Stomach (tissue), 9 donors: ENCODE data around the gene INPP4B. TPM values are rescaled to one million over a fixed set of nuclear protein-coding genes. Genes with fewer than 3 reads are reported as not detected.
A peak's percentile ranks its signal among the peaks of the same experiment; 100 is the strongest.
"Not testable (repeated sequence)": the region's sequence is repeated elsewhere in the genome, so short reads cannot be mapped to it uniquely, and the experiment has no call there.

Experiments
- DNase-seq, 2 donors: peaks; one replicate each; pipeline versions ENCODE4 v3.0.0 to v3.0.0-alpha.2; 2013 to 2019
- H3K27ac ChIP-seq, 5 donors: fragments of 200-600 bp in 4 of 5; sonication (generic) in 4 of 5; one replicate each; pipeline ENCODE4 v1.5.1; 2013 to 2019; ENCODE audit warnings: mild to moderate bottlenecking in 1 of 5, moderate library complexity in 1 of 5
- H3K27me3 ChIP-seq, 3 donors: fragments of 200-600 bp; sonication (generic); one replicate each; pipeline ENCODE4 v1.5.1; 2017 to 2019; ENCODE audit warnings: mixed run types in 1 of 3
- H3K36me3 ChIP-seq, 4 donors: fragments of 200-600 bp; sonication (generic); 1 replicate in 3 of 4; 2 replicates in 1 of 4; pipeline ENCODE4 v1.5.1; 2016 to 2019
- H3K4me1 ChIP-seq, 4 donors: fragments of 200-600 bp; sonication (generic); one replicate each; pipeline ENCODE4 v1.5.1; 2016 to 2019
- H3K4me3 ChIP-seq, 4 donors: fragments of 200-600 bp; sonication (generic) in 3 of 4; one replicate each; pipeline ENCODE4 v1.5.1; 2016 to 2019; ENCODE audit warnings: mild to moderate bottlenecking in 1 of 4
- H3K9me3 ChIP-seq, 4 donors: fragments of 200-600 bp; sonication (generic); one replicate each; pipeline ENCODE4 v1.5.1; 2016 to 2019
- CTCF ChIP-seq, 7 experiments: fragments of 450-650 bp in 4 of 7; fragments of 200-600 bp in 3 of 7; sonication (generic) in 3 of 7; IDR thresholded peaks; one replicate each; pipeline ENCODE4 v1.5.1; 2016 to 2019; ENCODE audit warnings: antibody characterized with exemption in 7 of 7, control low read depth in 2 of 7, mild to moderate bottlenecking in 1 of 7
- EP300 ChIP-seq: sonication (generic); formaldehyde crosslinking; IDR thresholded peaks from one replicate; pipeline ENCODE4 v1.6.1; 2017; ENCODE audit warnings: antibody characterized with exemption
- POLR2A ChIP-seq, 4 donors: fragments of 450-650 bp; IDR thresholded peaks; one replicate each; pipeline ENCODE4 v1.6.1; 2016; ENCODE audit warnings: antibody characterized with exemption in 4 of 4, control low read depth in 2 of 4, mild to moderate bottlenecking in 1 of 4, moderate library complexity in 1 of 4
- POLR2AphosphoS5 ChIP-seq, 3 donors: sonication (generic); formaldehyde crosslinking; IDR thresholded peaks; one replicate each; pipeline ENCODE4 v1.6.1; 2016; ENCODE audit warnings: antibody characterized with exemption in 3 of 3
- WGBS, 5 donors: extraction: QIAGEN DNeasy Blood & Tissue Kit in 3 of 5; methylation state at CpG; one replicate each; pipeline versions ENCODE4 v1.1.5 to v1.1.7; 2013 to 2018; 5-methylcytosine and 5-hydroxymethylcytosine counted together
- intact Hi-C: fragments of 100-400 bp; cut with DNase I; formaldehyde crosslinking; loops from one replicate; pipeline ENCODE4 v1.15.1; 2023; ENCODE audit warnings: low total_unique reads
- polyA plus RNA-seq, 3 donors: library from polyadenylated mRNA; stranded (reverse); fragments of 200-250 nt; gene quantifications; one replicate each; pipeline ENCODE4 v1.2.3, GENCODE V29; 2013
- total RNA-seq, 5 donors: library from RNA; depleted of rRNA; stranded (reverse); fragments of >200 nt; gene quantifications; one replicate each; pipeline versions ENCODE4 v1.1.0 to v1.2.3, GENCODE V29; 2014 to 2016
- donor health status: healthy with polysubstance abuse.
- donor health status: Bipolar disorder and iron deficiency.
- donor health status: healthy.

INPP4B gene
- total and polyA plus RNA-seq, 8 donors: 1.4 to 96.9 (median 11.7) TPM

GRCh38 chr4:142519342-142519741, 326.8 kb downstream of the INPP4B start:
- no peak for DNase-seq
- no peaks in the 10 kb centered on the region for H3K9me3 ChIP-seq
- no peaks in the 10 kb centered on the region for H3K36me3 ChIP-seq
- no peak overlapping the region for H3K27ac ChIP-seq
- TF ChIP-seq EP300 (no peak), POLR2A (IDR thresholded peaks at IDR 0.05) (no peak), POLR2AphosphoS5 (IDR thresholded peaks at IDR 0.05) (no peak), CTCF (IDR thresholded peaks at IDR 0.05) (no peak)
- H3K4me1 ChIP-seq: no peaks in the 10 kb centered on the region
- intact Hi-C loops: no loop called here
- H3K4me3 ChIP-seq: no peak overlapping the region
- H3K27me3 ChIP-seq: no peaks in the 10 kb centered on the region

GRCh38 chr4:142516686-142517526, 329.2 kb downstream of the INPP4B start:
- intact Hi-C loops: no loop called here
- H3K9me3 ChIP-seq: no peaks in the 10 kb centered on the region
- H3K4me1 ChIP-seq: no peaks in the 10 kb centered on the region
- H3K4me3 ChIP-seq: no peak overlapping the region
- 71 to 83% (median 74%) methylated on average over 4 of the region's 4 CpGs for WGBS, 5 donors
- H3K27me3 ChIP-seq: no peaks in the 10 kb centered on the region
- H3K27ac ChIP-seq: no peak overlapping the region
- no peak for TF ChIP-seq EP300
- TF ChIP-seq POLR2A (IDR thresholded peaks at IDR 0.05): no peak
- no peak for TF ChIP-seq POLR2AphosphoS5 (IDR thresholded peaks at IDR 0.05)
- TF ChIP-seq CTCF (IDR thresholded peaks at IDR 0.05): no peak
- peak in 1 of 2 donors; percentile 3 for DNase-seq
- H3K36me3 ChIP-seq: no peaks in the 10 kb centered on the region

GRCh38 chr4:142512161-142512560, 333.9 kb downstream of the INPP4B start:
- Histone ChIP-seq H3K4me1 (no peaks in the 10 kb centered on the region), H3K9me3 (peaks cover 0 to 5% (median 0%) of the 10 kb centered on the region in 4 donors), H3K4me3 (no peak overlapping the region), H3K27ac (no peak overlapping the region), H3K27me3 (no peaks in the 10 kb centered on the region), H3K36me3 (no peaks in the 10 kb centered on the region)
- no peak for DNase-seq
- WGBS, 5 donors: 79 to 92% (median 84%) methylated on average over 1 of the region's 1 CpG
- intact Hi-C loops: no loop called here
- TF ChIP-seq POLR2A (IDR thresholded peaks at IDR 0.05): no peak
- TF ChIP-seq POLR2AphosphoS5 (IDR thresholded peaks at IDR 0.05): no peak
- no peak for TF ChIP-seq EP300
- no peak for TF ChIP-seq CTCF (IDR thresholded peaks at IDR 0.05)

GRCh38 chr4:142509881-142510280, 336.2 kb downstream of the INPP4B start:
- no peak overlapping the region for H3K4me3 ChIP-seq
- no peaks in the 10 kb centered on the region for H3K27me3 ChIP-seq
- TF ChIP-seq POLR2A (IDR thresholded peaks at IDR 0.05): no peak
- no peak for TF ChIP-seq EP300
- no peak for TF ChIP-seq CTCF (IDR thresholded peaks at IDR 0.05)
- no peak for TF ChIP-seq POLR2AphosphoS5 (IDR thresholded peaks at IDR 0.05)
- H3K4me1 ChIP-seq: no peaks in the 10 kb centered on the region
- H3K36me3 ChIP-seq: no peaks in the 10 kb centered on the region
- peaks cover 0 to 5% (median 0%) of the 10 kb centered on the region in 4 donors for H3K9me3 ChIP-seq
- intact Hi-C loops: no loop called here
- 92 to 100% (median 99%) methylated on average over 1 of the region's 1 CpG for WGBS, 5 donors
- no peak for DNase-seq
- H3K27ac ChIP-seq: no peak overlapping the region

- intact Hi-C loops, H3K9me3 ChIP-seq, DNase-seq, H3K4me3 ChIP-seq, H3K4me1 ChIP-seq, H3K27ac ChIP-seq, H3K27me3 ChIP-seq, H3K36me3 ChIP-seq: not testable (repeated sequence)
- 86 to 95% (median 88%) methylated on average over 2 of the region's 2 CpGs for WGBS, 5 donors
Measured at GRCh38 chr4:142509381-142509780, 336.7 kb downstream of the INPP4B start.
